ENCODE measurements around the gene NUMA1. TPM values are rescaled to one million over a fixed set of nuclear protein-coding genes. Genes with fewer than 3 reads are reported as not detected.

Gene NUMA1
- total RNA-seq, 3 donors from 2014 or later (not counting 1 experiment from before 2014, with no cell fraction given): 261 to 290 (median 262) TPM

DNA sequence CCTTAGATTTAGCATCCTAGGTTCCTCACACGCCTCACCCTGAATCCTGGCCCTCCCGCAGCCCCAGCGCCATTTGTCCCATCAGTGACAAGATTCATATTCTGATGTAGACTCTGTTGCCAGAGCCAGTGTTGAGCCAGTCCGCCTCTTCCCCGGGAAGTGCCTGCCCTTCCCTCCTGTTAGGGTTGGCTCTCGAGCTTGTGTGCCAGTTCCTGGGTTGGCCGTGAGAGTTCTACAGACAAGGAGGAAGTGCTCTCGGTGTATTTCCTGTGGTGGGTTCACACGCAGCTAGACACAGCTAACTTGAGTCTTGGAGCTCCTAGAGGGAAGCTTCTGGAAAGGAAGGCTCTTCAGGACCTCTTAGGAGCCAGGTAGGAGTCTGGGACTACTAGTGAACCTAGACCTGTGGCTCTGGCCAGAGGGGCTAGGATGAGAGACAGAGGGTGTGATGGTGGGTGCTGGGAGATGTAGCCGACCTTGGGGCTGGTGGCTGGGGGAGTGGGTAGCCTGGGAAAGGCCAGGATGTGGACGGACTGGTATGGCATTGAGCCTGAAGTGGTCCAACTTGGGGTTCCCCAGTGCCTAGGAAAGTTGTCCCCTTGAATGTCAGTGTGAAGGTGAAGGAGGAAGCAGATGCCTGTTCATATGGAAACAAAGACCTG is 81.6 kb downstream of the NUMA1 start, which contains the start of gene IL18BP:
Gene IL18BP (plus strand): TSS at position 261 of the 662 bp plus-strand sequence. CDS start 1,076 bp downstream, outside the sequence.
- intact Hi-C loops (cut with micrococcal nuclease): no loop called here
- TF ChIP-seq, protein P1, sequence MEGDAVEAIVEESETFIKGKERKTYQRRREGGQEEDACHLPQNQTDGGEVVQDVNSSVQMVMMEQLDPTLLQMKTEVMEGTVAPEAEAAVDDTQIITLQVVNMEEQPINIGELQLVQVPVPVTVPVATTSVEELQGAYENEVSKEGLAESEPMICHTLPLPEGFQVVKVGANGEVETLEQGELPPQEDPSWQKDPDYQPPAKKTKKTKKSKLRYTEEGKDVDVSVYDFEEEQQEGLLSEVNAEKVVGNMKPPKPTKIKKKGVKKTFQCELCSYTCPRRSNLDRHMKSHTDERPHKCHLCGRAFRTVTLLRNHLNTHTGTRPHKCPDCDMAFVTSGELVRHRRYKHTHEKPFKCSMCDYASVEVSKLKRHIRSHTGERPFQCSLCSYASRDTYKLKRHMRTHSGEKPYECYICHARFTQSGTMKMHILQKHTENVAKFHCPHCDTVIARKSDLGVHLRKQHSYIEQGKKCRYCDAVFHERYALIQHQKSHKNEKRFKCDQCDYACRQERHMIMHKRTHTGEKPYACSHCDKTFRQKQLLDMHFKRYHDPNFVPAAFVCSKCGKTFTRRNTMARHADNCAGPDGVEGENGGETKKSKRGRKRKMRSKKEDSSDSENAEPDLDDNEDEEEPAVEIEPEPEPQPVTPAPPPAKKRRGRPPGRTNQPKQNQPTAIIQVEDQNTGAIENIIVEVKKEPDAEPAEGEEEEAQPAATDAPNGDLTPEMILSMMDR (IDR thresholded peaks at IDR 0.05): no peak
- DNase-seq (peak in 1 of 2 donors; percentile 72), ATAC-seq (peak; percentile 79 to 91 (median 86))
- peaks cover 26% of the 10 kb centered on the region for H3K4me1 ChIP-seq (ENCODE audit: control insufficient read depth, insufficient read depth, low read length)
- Mint-ChIP-seq H3K4me1 (peaks cover 19 to 25% of the 10 kb centered on the region in 2 donors), H3K27ac (peak within 1 kb of the TSS; percentile 92 to 97), H3K9me3 (no peaks in the 10 kb centered on the region), H3K36me3 (no peaks in the 10 kb centered on the region), H3K4me3 (peak within 1 kb of the TSS; percentile 95), H3K27me3 (ENCODE audit: low read depth in 2 of 2) (no peaks in the 10 kb centered on the region)
- H3K4me3 ChIP-seq (ENCODE audit: low read length): peak within 1 kb of the TSS; percentile 22
- H3K27me3 ChIP-seq (ENCODE audit: control insufficient read depth, insufficient read depth, low read length): no peaks in the 10 kb centered on the region
- 45% methylated on average over 11 of the region's 11 CpGs for WGBS (ENCODE audit: insufficient coverage)
- no peaks in the 10 kb centered on the region for H3K9me3 ChIP-seq (ENCODE audit: control insufficient read depth, insufficient read depth, low read length)
- H3K36me3 ChIP-seq (ENCODE audit: control insufficient read depth, insufficient read depth, low read length): peaks cover 18% of the 10 kb centered on the region
- peak within 1 kb of the TSS; percentile 54 for H3K27ac ChIP-seq (ENCODE audit: low read length)

DNA sequence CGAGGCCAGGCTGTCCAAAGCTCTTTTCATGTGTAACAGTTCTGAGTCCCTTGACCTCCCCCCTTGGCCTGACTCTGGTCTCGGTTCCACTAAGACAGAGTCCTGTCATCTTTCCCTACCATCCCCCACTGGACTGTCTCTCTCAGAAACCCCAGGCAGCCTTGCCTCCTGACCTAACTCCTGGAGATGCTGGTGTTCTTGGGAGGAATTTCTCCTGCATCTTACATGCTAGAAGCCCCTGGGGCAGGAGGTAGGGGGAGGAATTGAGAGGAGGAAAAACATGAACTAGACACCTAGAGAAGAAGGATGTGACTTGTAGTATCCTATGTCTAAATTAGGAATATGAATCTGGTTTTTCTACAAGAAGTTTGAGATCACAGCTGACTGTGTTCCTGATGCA is 82.3 kb downstream of the NUMA1 start:
- H3K4me3 ChIP-seq (ENCODE audit: low read length): no peak overlapping the region
- 96% methylated on average over 2 of the region's 2 CpGs for WGBS (ENCODE audit: insufficient coverage)

DNA sequence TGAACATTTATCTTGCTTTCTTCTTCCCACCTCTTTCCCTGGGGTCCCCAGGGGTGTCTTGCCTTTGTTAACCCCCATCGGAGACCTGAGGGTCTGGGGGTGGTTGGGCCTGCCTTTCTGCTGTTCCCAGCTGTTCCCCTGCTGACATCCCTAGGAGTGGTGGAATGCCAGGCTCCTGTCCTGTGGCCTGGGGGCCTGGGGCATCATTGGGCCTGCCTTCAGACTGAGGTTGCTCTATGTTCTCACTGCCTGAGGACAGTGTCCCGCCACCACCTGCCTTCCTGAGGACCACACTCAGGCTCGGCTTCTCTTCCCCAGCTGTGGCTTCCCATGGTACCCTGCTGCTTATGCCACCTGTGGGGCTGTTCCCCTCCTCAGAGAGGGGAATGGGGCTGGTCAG is 82.7 kb downstream of the NUMA1 start:
- intact Hi-C loops (cut with micrococcal nuclease): no loop called here
- no peaks in the 10 kb centered on the region for H3K9me3 ChIP-seq (ENCODE audit: control insufficient read depth, insufficient read depth, low read length)
- H3K4me3 Mint-ChIP-seq: no peak overlapping the region
- TF ChIP-seq, protein P1 (IDR thresholded peaks at IDR 0.05): no peak
- no peaks in the 10 kb centered on the region for H3K36me3 Mint-ChIP-seq
- H3K27ac Mint-ChIP-seq: peak overlapping the region; percentile 92 to 97
- ATAC-seq (no peak), DNase-seq (no peak)
- peaks cover 26% of the 10 kb centered on the region for H3K4me1 ChIP-seq (ENCODE audit: control insufficient read depth, insufficient read depth, low read length)
- H3K27me3 Mint-ChIP-seq (ENCODE audit: low read depth in 2 of 2): no peaks in the 10 kb centered on the region
- peaks cover 19 to 25% of the 10 kb centered on the region in 2 donors for H3K4me1 Mint-ChIP-seq
- no peaks in the 10 kb centered on the region for H3K27me3 ChIP-seq (ENCODE audit: control insufficient read depth, insufficient read depth, low read length)
- peaks cover 7% of the 10 kb centered on the region for H3K36me3 ChIP-seq (ENCODE audit: control insufficient read depth, insufficient read depth, low read length)
- no peaks in the 10 kb centered on the region for H3K9me3 Mint-ChIP-seq
- WGBS (ENCODE audit: insufficient coverage): 96% methylated on average over 3 of the region's 3 CpGs
- no peak overlapping the region for H3K4me3 ChIP-seq (ENCODE audit: low read length)
- H3K27ac ChIP-seq (ENCODE audit: low read length): no peak overlapping the region

More for the DNA sequence above, 82.3 kb downstream of the NUMA1 start:
- Mint-ChIP-seq H3K36me3 (no peaks in the 10 kb centered on the region), H3K9me3 (no peaks in the 10 kb centered on the region), H3K27ac (peak overlapping the region; percentile 92 to 97), H3K4me1 (peaks cover 19 to 25% of the 10 kb centered on the region in 2 donors), H3K4me3 (no peak overlapping the region), H3K27me3 (ENCODE audit: low read depth in 2 of 2) (no peaks in the 10 kb centered on the region)
- Histone ChIP-seq H3K36me3 (ENCODE audit: control insufficient read depth, insufficient read depth, low read length) (peaks cover 11% of the 10 kb centered on the region), H3K27me3 (ENCODE audit: control insufficient read depth, insufficient read depth, low read length) (no peaks in the 10 kb centered on the region), H3K27ac (ENCODE audit: low read length) (peak overlapping the region; percentile 54), H3K9me3 (ENCODE audit: control insufficient read depth, insufficient read depth, low read length) (no peaks in the 10 kb centered on the region), H3K4me1 (ENCODE audit: control insufficient read depth, insufficient read depth, low read length) (peaks cover 26% of the 10 kb centered on the region)
- intact Hi-C loops (cut with micrococcal nuclease): no loop called here
- no peak for ATAC-seq
- DNase-seq: no peak
- TF ChIP-seq, protein P1 (IDR thresholded peaks at IDR 0.05): no peak
